Left lung (tissue), 10 donors: Measurements from ENCODE around the gene NFXL1. TPM values are rescaled to one million over a fixed set of nuclear protein-coding genes. Genes with fewer than 3 reads are reported as not detected.

Experiments used
- ATAC-seq: fragments of 200-7000 bp; cut with Tn5 transposase; one replicate; pipeline ENCODE4 v1.9.1; 2020; ENCODE audit warnings: moderate library complexity
- DNase-seq, 4 donors: peaks; one replicate each; pipeline ENCODE4 v3.0.0-alpha.2; 2013 to 2020
- H3K27ac ChIP-seq, 2 donors: fragments of 200-600 bp; sonication (generic) in 1 of 2; one replicate each; pipeline versions ENCODE4 v1.5.0 to v1.8.0; 2020 to 2021
- H3K27me3 ChIP-seq, 2 donors: fragments of 200-600 bp; sonication (generic) in 1 of 2; one replicate each; pipeline versions ENCODE4 v1.5.0 to v1.8.0; 2020 to 2021
- H3K36me3 ChIP-seq, 2 donors: fragments of 200-600 bp; sonication (generic) in 1 of 2; one replicate each; pipeline versions ENCODE4 v1.5.0 to v1.8.0; 2020 to 2021
- H3K4me1 ChIP-seq, 2 donors: fragments of 200-600 bp; one replicate each; pipeline ENCODE4 v1.8.0; 2021
- H3K4me3 ChIP-seq, 2 donors: fragments of 200-600 bp; sonication (generic) in 1 of 2; one replicate each; pipeline versions ENCODE4 v1.5.0 to v1.8.0; 2020 to 2021; ENCODE audit warnings: mild to moderate bottlenecking in 1 of 2
- H3K9me3 ChIP-seq, 2 donors: fragments of 200-600 bp; sonication (generic) in 1 of 2; one replicate each; pipeline versions ENCODE4 v1.5.0 to v1.8.0; 2020 to 2021
- intact Hi-C, 2 donors: fragments of 100-400 bp; cut with DNase I; formaldehyde crosslinking; loops; one replicate each; pipeline versions ENCODE4 v1.11.2 to v1.14.2; 2022
- polyA plus RNA-seq, 6 donors: library from polyadenylated mRNA; unstranded; fragments of 120-200 nt; gene quantifications; one replicate each; pipeline ENCODE4 v1.2.1, GENCODE V29; 2013; ENCODE audit not compliant: insufficient read length in 6 of 6
- total RNA-seq, 2 donors: library from RNA; stranded (reverse); fragmentation: NEBNext Ultra II Directional; extraction: Animal tissue kit (Norgen Biotek cat#: 25700); gene quantifications; one replicate each; pipeline ENCODE4 v1.2.1, GENCODE V29; 2021
- TF ChIP-seq, protein P1 (sequence below), 2 donors: fragments of 200-600 bp; sonication (generic) in 1 of 2; IDR thresholded peaks; one replicate each; pipeline versions ENCODE4 v1.5.0 to v1.8.0; 2021; ENCODE audit warnings: antibody characterized with exemption in 2 of 2
- donor health status: DM: no; HTN: yes; CAD: no.
- donor health status: DM: no; HTN: no; CAD: no.

The NFXL1 gene
- total and polyA plus RNA-seq, 8 donors = 10.1 to 31.6 (median 25.5) TPM

DNA sequence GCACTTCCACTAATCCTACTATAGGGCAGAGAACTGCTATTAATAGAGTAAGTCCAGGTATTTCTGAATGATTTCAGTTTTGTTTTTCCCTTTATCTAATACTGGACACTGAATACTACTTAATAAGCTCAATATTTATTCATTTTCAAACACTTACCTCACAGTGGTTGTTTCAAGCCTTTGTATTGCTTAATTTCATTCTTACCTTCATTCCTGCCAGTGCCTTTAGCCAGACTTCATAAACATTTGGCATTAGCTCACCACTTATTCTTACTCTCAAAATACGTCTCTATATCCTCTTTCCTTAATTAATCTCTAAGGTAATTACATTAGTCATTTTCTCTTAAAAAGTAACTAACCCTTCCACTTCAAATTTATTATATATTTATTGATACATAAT is 57.7 kb downstream of the NFXL1 start:
- intact Hi-C loops = no loop called here
- no peaks in the 10 kb centered on the region for H3K4me1 ChIP-seq
- H3K4me3 ChIP-seq = no peak overlapping the region
- no peaks in the 10 kb centered on the region for H3K9me3 ChIP-seq
- TF ChIP-seq, protein P1, sequence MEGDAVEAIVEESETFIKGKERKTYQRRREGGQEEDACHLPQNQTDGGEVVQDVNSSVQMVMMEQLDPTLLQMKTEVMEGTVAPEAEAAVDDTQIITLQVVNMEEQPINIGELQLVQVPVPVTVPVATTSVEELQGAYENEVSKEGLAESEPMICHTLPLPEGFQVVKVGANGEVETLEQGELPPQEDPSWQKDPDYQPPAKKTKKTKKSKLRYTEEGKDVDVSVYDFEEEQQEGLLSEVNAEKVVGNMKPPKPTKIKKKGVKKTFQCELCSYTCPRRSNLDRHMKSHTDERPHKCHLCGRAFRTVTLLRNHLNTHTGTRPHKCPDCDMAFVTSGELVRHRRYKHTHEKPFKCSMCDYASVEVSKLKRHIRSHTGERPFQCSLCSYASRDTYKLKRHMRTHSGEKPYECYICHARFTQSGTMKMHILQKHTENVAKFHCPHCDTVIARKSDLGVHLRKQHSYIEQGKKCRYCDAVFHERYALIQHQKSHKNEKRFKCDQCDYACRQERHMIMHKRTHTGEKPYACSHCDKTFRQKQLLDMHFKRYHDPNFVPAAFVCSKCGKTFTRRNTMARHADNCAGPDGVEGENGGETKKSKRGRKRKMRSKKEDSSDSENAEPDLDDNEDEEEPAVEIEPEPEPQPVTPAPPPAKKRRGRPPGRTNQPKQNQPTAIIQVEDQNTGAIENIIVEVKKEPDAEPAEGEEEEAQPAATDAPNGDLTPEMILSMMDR (IDR thresholded peaks at IDR 0.05) = no peak
- no peaks in the 10 kb centered on the region for H3K27me3 ChIP-seq
- no peak overlapping the region for H3K27ac ChIP-seq
- no peak for DNase-seq
- peaks cover 0 to 22% of the 10 kb centered on the region in 2 donors for H3K36me3 ChIP-seq
- peak; percentile 42 for ATAC-seq

DNA sequence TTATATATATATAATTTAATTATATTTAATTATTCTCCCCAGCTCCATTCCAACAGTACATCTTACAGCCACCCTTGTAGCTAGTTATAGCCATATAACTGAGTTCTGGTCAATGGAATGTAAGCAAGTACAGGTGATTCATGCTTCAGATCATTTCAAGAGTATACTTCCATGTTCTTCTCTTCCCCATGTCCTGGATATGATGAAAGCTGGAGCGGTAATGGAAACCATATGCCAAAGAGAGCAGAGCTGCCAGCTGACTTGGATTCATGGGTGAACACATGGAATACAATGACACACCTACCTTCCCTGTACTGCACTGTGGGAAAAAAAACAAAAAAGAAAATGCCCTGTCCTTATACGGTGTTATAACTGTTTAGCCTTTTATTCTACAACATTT is 59.0 kb downstream of the NFXL1 start:
- intact Hi-C loops = no loop called here
- no peak for DNase-seq
- TF ChIP-seq, protein P1 (IDR thresholded peaks at IDR 0.05) = no peak
- Histone ChIP-seq H3K36me3 (peaks cover 0 to 26% of the 10 kb centered on the region in 2 donors), H3K4me3 (no peak overlapping the region), H3K27ac (no peak overlapping the region), H3K27me3 (no peaks in the 10 kb centered on the region), H3K4me1 (no peaks in the 10 kb centered on the region), H3K9me3 (no peaks in the 10 kb centered on the region)
- no peak for ATAC-seq

DNA sequence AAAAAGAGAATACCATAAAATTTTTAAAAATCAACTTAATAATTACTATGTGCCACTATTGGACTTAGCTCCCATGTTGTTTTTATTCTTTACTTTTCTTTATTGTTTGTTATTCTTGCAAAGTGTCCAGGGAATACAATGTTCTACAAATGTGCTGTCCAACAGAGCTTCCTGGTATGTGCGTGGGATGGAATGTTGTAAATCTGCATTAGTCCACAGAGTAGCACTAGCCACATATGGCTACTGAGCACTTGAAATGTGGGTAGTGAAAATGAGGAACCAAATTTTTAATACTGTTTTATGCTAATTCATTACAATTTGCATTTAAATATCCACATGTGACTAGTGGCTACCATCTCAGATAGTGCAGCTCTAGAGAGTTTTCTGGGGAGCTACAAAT is 62.2 kb downstream of the NFXL1 start:
- Histone ChIP-seq H3K27ac (no peak overlapping the region), H3K36me3 (peaks cover 0 to 48% of the 10 kb centered on the region in 2 donors), H3K4me3 (no peak overlapping the region), H3K27me3 (no peaks in the 10 kb centered on the region), H3K9me3 (no peaks in the 10 kb centered on the region), H3K4me1 (no peaks in the 10 kb centered on the region)
- TF ChIP-seq, protein P1 (IDR thresholded peaks at IDR 0.05) = no peak
- ATAC-seq (peak; percentile 43), DNase-seq (no peak)
- intact Hi-C loops = no loop called here

DNA sequence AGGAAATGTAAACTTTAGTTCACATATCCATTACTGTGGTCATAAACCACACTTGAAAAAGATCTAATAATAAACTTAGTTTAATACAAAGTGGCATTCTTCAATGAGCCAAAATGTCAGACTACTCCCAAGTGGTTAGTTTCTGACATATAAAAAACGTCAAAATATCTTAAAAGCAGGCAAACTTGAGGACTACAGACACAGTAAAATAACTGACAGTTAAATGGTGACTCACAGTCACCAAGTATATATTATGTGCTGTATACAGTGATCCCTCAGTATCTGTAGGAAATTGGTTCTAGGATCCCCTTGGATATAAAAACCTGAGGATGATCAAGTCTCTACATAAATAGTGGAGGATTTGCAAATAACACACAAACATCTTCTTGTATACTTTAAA is 64.9 kb downstream of the NFXL1 start:
- Histone ChIP-seq H3K27ac (no peak overlapping the region), H3K9me3 (no peaks in the 10 kb centered on the region), H3K27me3 (no peaks in the 10 kb centered on the region), H3K36me3 (peaks cover 0 to 48% of the 10 kb centered on the region in 2 donors), H3K4me3 (no peak overlapping the region), H3K4me1 (no peaks in the 10 kb centered on the region)
- TF ChIP-seq, protein P1 (IDR thresholded peaks at IDR 0.05) = no peak
- ATAC-seq = no peak
- intact Hi-C loops = no loop called here
- DNase-seq = no peak

DNA sequence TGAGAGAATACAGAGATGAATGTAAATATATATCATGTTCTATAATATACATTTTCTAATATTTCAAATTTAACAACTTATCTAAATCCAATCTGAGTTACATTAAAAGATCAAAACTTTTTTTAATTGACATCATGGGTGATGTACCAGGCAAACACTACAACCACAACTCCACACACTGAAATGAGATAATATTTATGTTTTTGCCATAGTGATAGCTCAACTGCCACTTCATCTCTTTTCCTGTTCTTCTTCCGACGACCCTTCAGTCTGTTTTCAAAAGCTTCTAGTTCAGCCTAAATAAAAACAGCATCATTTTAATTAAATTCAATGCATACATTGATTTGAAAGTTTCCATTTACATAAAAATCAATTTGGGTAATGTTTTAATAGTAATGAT is 66.3 kb downstream of the NFXL1 start:
- TF ChIP-seq, protein P1 (IDR thresholded peaks at IDR 0.05) = no peak
- intact Hi-C loops = no loop called here

More for the DNA sequence above, 66.3 kb downstream of the NFXL1 start:
- Histone ChIP-seq H3K27me3 (no peaks in the 10 kb centered on the region), H3K36me3 (peaks cover 0 to 42% of the 10 kb centered on the region in 2 donors), H3K4me3 (no peak overlapping the region), H3K4me1 (no peaks in the 10 kb centered on the region), H3K9me3 (no peaks in the 10 kb centered on the region), H3K27ac (no peak overlapping the region)
- DNase-seq (no peak), ATAC-seq (no peak)
